ENCODE measurements around the gene ADD1. TPM values are rescaled to one million over a fixed set of nuclear protein-coding genes. Genes with fewer than 3 reads are reported as not detected.

ADD1 gene
- total and polyA plus RNA-seq, 2 donors (not counting 1 experiment from before 2014, with no cell fraction given) = 164 to 171 TPM

DNA sequence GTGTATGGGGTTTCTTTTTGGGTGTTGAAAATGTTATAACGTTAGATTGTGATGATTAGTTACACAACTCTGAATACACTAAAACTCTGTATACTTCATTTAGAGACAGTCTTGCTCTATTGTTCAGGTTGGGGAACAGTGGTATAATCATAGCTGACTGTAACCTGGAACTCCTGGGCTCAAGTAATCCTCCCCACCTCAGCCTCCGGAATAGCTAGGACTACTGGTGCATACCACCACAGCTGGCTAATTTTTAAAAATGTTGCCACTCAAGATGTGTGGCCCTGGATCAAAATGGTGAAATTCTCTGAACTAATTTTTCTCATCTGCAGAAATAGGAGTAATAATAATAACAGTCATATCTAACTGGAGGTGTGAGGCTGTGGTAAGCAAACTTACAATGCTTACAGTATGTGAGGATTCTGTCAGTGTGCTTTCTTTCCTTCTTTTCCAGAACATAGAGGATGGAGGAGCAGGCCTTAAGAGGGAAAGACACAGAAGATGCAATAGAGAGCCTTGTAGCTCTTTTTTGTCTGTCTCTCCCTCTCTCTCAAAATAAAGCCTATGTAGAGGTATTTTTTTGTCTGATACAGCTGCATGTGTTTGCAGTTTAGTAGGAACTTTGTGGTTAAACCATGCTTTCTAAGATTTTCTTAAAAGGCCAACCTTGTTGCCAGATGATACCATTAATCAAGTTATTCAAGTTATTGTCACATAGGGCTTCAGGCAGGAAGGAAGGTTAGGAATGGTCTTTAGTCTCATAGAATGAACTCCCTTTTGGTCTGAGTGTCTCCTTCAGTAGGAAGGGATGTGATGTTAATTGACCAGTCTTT is 7.5 kb downstream of the ADD1 start:
- Histone ChIP-seq H2AFZ (ENCODE audit: low read length) (no peak overlapping the region), H4K20me1 (ENCODE audit: control insufficient read depth, extremely low read depth, insufficient read depth, low read length) (peaks cover 2% of the 10 kb centered on the region)

DNA sequence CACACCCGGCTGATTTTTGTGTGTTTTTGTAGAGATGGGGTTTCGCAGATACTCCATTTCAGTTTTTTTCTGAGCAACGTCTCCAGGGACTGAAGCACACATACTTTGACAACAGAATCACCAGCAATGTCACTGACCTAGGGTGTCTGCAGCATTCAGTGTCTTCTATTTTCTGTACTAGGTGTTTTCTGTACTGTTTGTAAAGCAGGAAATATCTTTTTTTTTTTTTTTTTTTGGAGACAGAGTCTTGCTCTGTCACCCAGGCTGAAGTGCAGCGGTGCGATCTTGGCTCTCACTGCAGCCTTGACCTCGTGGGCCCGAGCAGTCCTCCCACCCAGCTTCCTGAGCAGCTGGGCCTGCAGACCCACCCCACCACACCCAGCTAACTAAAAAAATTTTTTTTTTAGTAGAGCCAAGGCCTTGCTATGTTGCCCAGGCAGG is 8.9 kb downstream of the ADD1 start:
- Histone ChIP-seq H4K20me1 (ENCODE audit: control insufficient read depth, extremely low read depth, insufficient read depth, low read length) (peaks cover 4% of the 10 kb centered on the region), H3K4me2 (ENCODE audit: extremely low read depth, insufficient read depth, low read length) (peak overlapping the region; percentile 29)
- no peak for TF ChIP-seq EZH2 (IDR thresholded peaks at IDR 0.05; ENCODE audit: low read length, missing control alignments)
- TF ChIP-seq, protein P1, sequence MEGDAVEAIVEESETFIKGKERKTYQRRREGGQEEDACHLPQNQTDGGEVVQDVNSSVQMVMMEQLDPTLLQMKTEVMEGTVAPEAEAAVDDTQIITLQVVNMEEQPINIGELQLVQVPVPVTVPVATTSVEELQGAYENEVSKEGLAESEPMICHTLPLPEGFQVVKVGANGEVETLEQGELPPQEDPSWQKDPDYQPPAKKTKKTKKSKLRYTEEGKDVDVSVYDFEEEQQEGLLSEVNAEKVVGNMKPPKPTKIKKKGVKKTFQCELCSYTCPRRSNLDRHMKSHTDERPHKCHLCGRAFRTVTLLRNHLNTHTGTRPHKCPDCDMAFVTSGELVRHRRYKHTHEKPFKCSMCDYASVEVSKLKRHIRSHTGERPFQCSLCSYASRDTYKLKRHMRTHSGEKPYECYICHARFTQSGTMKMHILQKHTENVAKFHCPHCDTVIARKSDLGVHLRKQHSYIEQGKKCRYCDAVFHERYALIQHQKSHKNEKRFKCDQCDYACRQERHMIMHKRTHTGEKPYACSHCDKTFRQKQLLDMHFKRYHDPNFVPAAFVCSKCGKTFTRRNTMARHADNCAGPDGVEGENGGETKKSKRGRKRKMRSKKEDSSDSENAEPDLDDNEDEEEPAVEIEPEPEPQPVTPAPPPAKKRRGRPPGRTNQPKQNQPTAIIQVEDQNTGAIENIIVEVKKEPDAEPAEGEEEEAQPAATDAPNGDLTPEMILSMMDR (conservative IDR thresholded peaks at IDR 0.05 in 1 of 2, IDR thresholded peaks at IDR 0.05 in 1 of 2; ENCODE audit: low read depth in 1 of 2, low read length in 2 of 2) = no peak

More for the DNA sequence above, 7.5 kb downstream of the ADD1 start:
- H3K36me3 ChIP-seq (ENCODE audit: control insufficient read depth, insufficient read depth, low read length) = peaks cover 2% of the 10 kb centered on the region
- peak; percentile 71 to 73 for DNase-seq (ENCODE audit: low read depth in 2 of 2)
- H3K4me1 ChIP-seq (ENCODE audit: control insufficient read depth, extremely low read depth, insufficient read depth, low read length) = peaks cover 8% of the 10 kb centered on the region
- no peak overlapping the region for H3K9ac ChIP-seq (ENCODE audit: insufficient read depth, low read length)
- no peak overlapping the region for H3K4me2 ChIP-seq (ENCODE audit: extremely low read depth, insufficient read depth, low read length)
- no peak overlapping the region for H3K4me3 ChIP-seq (replicated peaks in 1 of 4; ENCODE audit: control extremely low read depth in 1 of 4, insufficient read depth in 1 of 4, low read depth in 3 of 4, low read length in 4 of 4)
- H3K9me3 ChIP-seq (ENCODE audit: control insufficient read depth, insufficient read depth, low read depth, low read length) = no peaks in the 10 kb centered on the region
- TF ChIP-seq, protein P1 (conservative IDR thresholded peaks at IDR 0.05 in 1 of 2, IDR thresholded peaks at IDR 0.05 in 1 of 2; ENCODE audit: low read depth in 1 of 2, low read length in 2 of 2) = no peak
- no peak for TF ChIP-seq EZH2 (IDR thresholded peaks at IDR 0.05; ENCODE audit: low read length, missing control alignments)
- H3K27ac ChIP-seq (ENCODE audit: insufficient read depth, low read length) = no peak overlapping the region
- no peaks in the 10 kb centered on the region for H3K27me3 ChIP-seq (ENCODE audit: control insufficient read depth, insufficient read depth, low read length)
- peaks cover 91% of the 10 kb centered on the region for H3K79me2 ChIP-seq (ENCODE audit: control insufficient read depth, insufficient read depth, low read length)

DNA sequence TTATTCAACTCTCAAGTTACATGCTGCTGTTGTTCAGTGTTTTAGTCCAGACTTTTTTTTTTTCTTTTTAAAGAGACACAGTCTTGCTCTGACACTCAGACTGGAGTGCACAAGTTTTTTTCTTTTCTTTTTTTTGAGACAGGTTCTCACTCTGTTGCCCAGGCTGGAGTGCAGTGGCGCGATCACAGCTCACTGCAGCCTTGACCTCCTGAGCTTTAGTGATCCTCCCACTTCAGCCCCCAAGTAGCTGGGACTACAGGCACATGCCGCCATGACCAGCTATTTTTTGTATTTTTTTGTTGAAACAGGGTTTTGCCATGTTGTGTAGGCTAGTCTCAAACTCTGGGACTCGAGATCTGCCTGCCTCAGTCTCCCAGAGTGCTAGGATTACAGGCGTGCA is 11.9 kb downstream of the ADD1 start:
- H3K4me3 ChIP-seq (replicated peaks in 1 of 4; ENCODE audit: control extremely low read depth in 1 of 4, insufficient read depth in 1 of 4, low read depth in 3 of 4, low read length in 4 of 4) = no peak overlapping the region
- no peak overlapping the region for H2AFZ ChIP-seq (ENCODE audit: low read length)
- peaks cover 2% of the 10 kb centered on the region for H3K36me3 ChIP-seq (ENCODE audit: control insufficient read depth, insufficient read depth, low read length)
- H3K79me2 ChIP-seq (ENCODE audit: control insufficient read depth, insufficient read depth, low read length) = peaks cover 88% of the 10 kb centered on the region
- H3K27ac ChIP-seq (ENCODE audit: insufficient read depth, low read length) = no peak overlapping the region
- H4K20me1 ChIP-seq (ENCODE audit: control insufficient read depth, extremely low read depth, insufficient read depth, low read length) = peaks cover 2% of the 10 kb centered on the region
- no peak for DNase-seq (ENCODE audit: low read depth in 2 of 2)
- H3K9me3 ChIP-seq (ENCODE audit: control insufficient read depth, insufficient read depth, low read depth, low read length) = no peaks in the 10 kb centered on the region
- no peak overlapping the region for H3K4me2 ChIP-seq (ENCODE audit: extremely low read depth, insufficient read depth, low read length)
- no peak for TF ChIP-seq EZH2 (IDR thresholded peaks at IDR 0.05; ENCODE audit: low read length, missing control alignments)
- TF ChIP-seq, protein P1 (conservative IDR thresholded peaks at IDR 0.05 in 1 of 2, IDR thresholded peaks at IDR 0.05 in 1 of 2; ENCODE audit: low read depth in 1 of 2, low read length in 2 of 2) = no peak
- H3K27me3 ChIP-seq (ENCODE audit: control insufficient read depth, insufficient read depth, low read length) = no peaks in the 10 kb centered on the region
- peaks cover 14% of the 10 kb centered on the region for H3K4me1 ChIP-seq (ENCODE audit: control insufficient read depth, extremely low read depth, insufficient read depth, low read length)
- H3K9ac ChIP-seq (ENCODE audit: insufficient read depth, low read length) = no peak overlapping the region

More for the DNA sequence above, 8.9 kb downstream of the ADD1 start:
- DNase-seq (ENCODE audit: low read depth in 2 of 2) = no peak
- Histone ChIP-seq H2AFZ (ENCODE audit: low read length) (no peak overlapping the region), H3K27ac (ENCODE audit: insufficient read depth, low read length) (no peak overlapping the region), H3K27me3 (ENCODE audit: control insufficient read depth, insufficient read depth, low read length) (no peaks in the 10 kb centered on the region), H3K9ac (ENCODE audit: insufficient read depth, low read length) (no peak overlapping the region), H3K79me2 (ENCODE audit: control insufficient read depth, insufficient read depth, low read length) (peaks cover 89% of the 10 kb centered on the region), H3K4me1 (ENCODE audit: control insufficient read depth, extremely low read depth, insufficient read depth, low read length) (peaks cover 8% of the 10 kb centered on the region), H3K9me3 (ENCODE audit: control insufficient read depth, insufficient read depth, low read depth, low read length) (no peaks in the 10 kb centered on the region), H3K36me3 (ENCODE audit: control insufficient read depth, insufficient read depth, low read length) (peaks cover 2% of the 10 kb centered on the region), H3K4me3 (replicated peaks in 1 of 4; ENCODE audit: control extremely low read depth in 1 of 4, insufficient read depth in 1 of 4, low read depth in 3 of 4, low read length in 4 of 4) (no peak overlapping the region)

All from fibroblast of lung (primary cell).